Measurements from ENCODE around the gene WNT8A.
A peak's percentile ranks its signal among the peaks of the same experiment; 100 is the strongest.

The WNT8A gene

GRCh38 chr5:138110266-138110963 lies 26.6 kb downstream of the WNT8A start (continued):
- TF ChIP-seq, protein P1, sequence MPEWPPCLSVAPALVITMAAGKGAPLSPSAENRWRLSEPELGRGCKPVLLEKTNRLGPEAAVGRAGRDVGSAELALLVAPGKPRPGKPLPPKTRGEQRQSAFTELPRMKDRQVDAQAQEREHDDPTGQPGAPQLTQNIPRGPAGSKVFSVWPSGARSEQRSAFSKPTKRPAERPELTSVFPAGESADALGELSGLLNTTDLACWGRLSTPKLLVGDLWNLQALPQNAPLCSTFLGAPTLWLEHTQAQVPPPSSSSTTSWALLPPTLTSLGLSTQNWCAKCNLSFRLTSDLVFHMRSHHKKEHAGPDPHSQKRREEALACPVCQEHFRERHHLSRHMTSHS (tag by site-specific recombination; IDR thresholded peaks at IDR 0.05), result no peak
- TF ChIP-seq BCL11B (tag by site-specific recombination; IDR thresholded peaks at IDR 0.05; ENCODE audit: low read depth) (no peak), ZSCAN23 (tag by site-specific recombination; IDR thresholded peaks at IDR 0.05) (peak; percentile 43; the same call in 1 of the 2 replicates), ZBTB7A (tag by site-specific recombination; IDR thresholded peaks at IDR 0.05; ENCODE audit: low read depth) (no peak), ZNF10 (tag by site-specific recombination; IDR thresholded peaks at IDR 0.05) (peak; percentile 76), ZNF214 (tag by site-specific recombination; IDR thresholded peaks at IDR 0.05; ENCODE audit: borderline replicate concordance) (no peak), KLF8 (tag by site-specific recombination; IDR thresholded peaks at IDR 0.05) (no peak; the same call in none of the 2 replicates), SP2 (tag by site-specific recombination; IDR thresholded peaks at IDR 0.05) (no peak), ZBTB44 (tag by site-specific recombination; IDR thresholded peaks at IDR 0.05) (0 out of 2 replicates have a peak, but pooled peaks have one; percentile 58), ZNF2 (tag by site-specific recombination; IDR thresholded peaks at IDR 0.05) (no peak), GLIS1 (tag by site-specific recombination; IDR thresholded peaks at IDR 0.05) (peak; percentile 98), HOXD13 (CRISPR knock-in tag; IDR thresholded peaks at IDR 0.05; ENCODE audit: borderline replicate concordance) (peak; percentile 86; the same call in 1 of the 2 replicates), ZNF560 (tag by site-specific recombination; IDR thresholded peaks at IDR 0.05; ENCODE audit: borderline replicate concordance) (no peak), PRDM10 (tag by site-specific recombination; IDR thresholded peaks at IDR 0.05) (peak; percentile 63), ZNF248 (tag by site-specific recombination; IDR thresholded peaks at IDR 0.05) (no peak), REST (tag by site-specific recombination; IDR thresholded peaks at IDR 0.05) (no peak), GLI4 (tag by site-specific recombination; IDR thresholded peaks at IDR 0.05) (no peak), EGR2 (tag by site-specific recombination; IDR thresholded peaks at IDR 0.05; ENCODE audit: low read depth) (peak; percentile 55; the same call in 1 of the 2 replicates), ZFP3 (tag by site-specific recombination; IDR thresholded peaks at IDR 0.05; ENCODE audit: low read depth) (no peak), ZNF707 (tag by site-specific recombination; IDR thresholded peaks at IDR 0.05) (no peak), WT1 (tag by site-specific recombination; IDR thresholded peaks at IDR 0.05) (peak; percentile 72)
- TF ChIP-seq, protein P2, sequence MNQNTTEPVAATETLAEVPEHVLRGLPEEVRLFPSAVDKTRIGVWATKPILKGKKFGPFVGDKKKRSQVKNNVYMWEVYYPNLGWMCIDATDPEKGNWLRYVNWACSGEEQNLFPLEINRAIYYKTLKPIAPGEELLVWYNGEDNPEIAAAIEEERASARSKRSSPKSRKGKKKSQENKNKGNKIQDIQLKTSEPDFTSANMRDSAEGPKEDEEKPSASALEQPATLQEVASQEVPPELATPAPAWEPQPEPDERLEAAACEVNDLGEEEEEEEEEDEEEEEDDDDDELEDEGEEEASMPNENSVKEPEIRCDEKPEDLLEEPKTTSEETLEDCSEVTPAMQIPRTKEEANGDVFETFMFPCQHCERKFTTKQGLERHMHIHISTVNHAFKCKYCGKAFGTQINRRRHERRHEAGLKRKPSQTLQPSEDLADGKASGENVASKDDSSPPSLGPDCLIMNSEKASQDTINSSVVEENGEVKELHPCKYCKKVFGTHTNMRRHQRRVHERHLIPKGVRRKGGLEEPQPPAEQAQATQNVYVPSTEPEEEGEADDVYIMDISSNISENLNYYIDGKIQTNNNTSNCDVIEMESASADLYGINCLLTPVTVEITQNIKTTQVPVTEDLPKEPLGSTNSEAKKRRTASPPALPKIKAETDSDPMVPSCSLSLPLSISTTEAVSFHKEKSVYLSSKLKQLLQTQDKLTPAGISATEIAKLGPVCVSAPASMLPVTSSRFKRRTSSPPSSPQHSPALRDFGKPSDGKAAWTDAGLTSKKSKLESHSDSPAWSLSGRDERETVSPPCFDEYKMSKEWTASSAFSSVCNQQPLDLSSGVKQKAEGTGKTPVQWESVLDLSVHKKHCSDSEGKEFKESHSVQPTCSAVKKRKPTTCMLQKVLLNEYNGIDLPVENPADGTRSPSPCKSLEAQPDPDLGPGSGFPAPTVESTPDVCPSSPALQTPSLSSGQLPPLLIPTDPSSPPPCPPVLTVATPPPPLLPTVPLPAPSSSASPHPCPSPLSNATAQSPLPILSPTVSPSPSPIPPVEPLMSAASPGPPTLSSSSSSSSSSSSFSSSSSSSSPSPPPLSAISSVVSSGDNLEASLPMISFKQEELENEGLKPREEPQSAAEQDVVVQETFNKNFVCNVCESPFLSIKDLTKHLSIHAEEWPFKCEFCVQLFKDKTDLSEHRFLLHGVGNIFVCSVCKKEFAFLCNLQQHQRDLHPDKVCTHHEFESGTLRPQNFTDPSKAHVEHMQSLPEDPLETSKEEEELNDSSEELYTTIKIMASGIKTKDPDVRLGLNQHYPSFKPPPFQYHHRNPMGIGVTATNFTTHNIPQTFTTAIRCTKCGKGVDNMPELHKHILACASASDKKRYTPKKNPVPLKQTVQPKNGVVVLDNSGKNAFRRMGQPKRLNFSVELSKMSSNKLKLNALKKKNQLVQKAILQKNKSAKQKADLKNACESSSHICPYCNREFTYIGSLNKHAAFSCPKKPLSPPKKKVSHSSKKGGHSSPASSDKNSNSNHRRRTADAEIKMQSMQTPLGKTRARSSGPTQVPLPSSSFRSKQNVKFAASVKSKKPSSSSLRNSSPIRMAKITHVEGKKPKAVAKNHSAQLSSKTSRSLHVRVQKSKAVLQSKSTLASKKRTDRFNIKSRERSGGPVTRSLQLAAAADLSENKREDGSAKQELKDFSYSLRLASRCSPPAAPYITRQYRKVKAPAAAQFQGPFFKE (tag by site-specific recombination; IDR thresholded peaks at IDR 0.05; ENCODE audit: borderline replicate concordance), result no peak
